Measurements from ENCODE around the gene EXOG. TPM values are rescaled to one million over a fixed set of nuclear protein-coding genes. Genes with fewer than 3 reads are reported as not detected.

The EXOG gene
- total RNA-seq, 4 donors from 2014 or later: 6.2 to 22.8 (median 13.8) TPM

DNA sequence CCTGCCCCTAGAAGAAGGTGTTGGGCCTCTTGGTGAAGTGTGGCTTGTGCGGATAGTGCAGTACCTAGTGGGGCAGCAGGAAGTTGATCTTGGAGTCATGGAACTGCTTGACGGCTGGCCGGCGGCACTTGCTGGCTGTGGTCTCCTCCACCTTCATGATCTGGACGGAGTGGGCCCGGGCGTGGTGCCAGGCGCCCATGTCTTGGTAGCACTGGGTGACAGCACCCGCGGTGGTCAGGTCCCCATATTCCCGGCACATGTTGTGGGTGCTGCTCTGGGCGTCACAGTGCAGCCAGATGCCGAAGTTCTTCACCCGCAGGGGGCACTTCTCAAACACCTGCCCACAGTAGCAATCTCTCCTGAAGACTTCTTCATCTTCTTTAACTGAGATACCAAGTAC lies 30.7 kb downstream of the EXOG start:
- TF ChIP-seq, protein P1, sequence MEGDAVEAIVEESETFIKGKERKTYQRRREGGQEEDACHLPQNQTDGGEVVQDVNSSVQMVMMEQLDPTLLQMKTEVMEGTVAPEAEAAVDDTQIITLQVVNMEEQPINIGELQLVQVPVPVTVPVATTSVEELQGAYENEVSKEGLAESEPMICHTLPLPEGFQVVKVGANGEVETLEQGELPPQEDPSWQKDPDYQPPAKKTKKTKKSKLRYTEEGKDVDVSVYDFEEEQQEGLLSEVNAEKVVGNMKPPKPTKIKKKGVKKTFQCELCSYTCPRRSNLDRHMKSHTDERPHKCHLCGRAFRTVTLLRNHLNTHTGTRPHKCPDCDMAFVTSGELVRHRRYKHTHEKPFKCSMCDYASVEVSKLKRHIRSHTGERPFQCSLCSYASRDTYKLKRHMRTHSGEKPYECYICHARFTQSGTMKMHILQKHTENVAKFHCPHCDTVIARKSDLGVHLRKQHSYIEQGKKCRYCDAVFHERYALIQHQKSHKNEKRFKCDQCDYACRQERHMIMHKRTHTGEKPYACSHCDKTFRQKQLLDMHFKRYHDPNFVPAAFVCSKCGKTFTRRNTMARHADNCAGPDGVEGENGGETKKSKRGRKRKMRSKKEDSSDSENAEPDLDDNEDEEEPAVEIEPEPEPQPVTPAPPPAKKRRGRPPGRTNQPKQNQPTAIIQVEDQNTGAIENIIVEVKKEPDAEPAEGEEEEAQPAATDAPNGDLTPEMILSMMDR (IDR thresholded peaks at IDR 0.05): no peak
- no peak for TF ChIP-seq POLR2A (IDR thresholded peaks at IDR 0.05)
- Histone ChIP-seq H3K27ac (no peak overlapping the region), H3K27me3 (no peaks in the 10 kb centered on the region), H3K9me3 (no peaks in the 10 kb centered on the region), H3K4me1 (no peaks in the 10 kb centered on the region), H3K36me3 (no peaks in the 10 kb centered on the region), H3K4me3 (no peak overlapping the region)
- intact Hi-C loops (cut with DNase I; ENCODE audit: low total_unique reads): no loop called here
- DNase-seq: no peak

DNA sequence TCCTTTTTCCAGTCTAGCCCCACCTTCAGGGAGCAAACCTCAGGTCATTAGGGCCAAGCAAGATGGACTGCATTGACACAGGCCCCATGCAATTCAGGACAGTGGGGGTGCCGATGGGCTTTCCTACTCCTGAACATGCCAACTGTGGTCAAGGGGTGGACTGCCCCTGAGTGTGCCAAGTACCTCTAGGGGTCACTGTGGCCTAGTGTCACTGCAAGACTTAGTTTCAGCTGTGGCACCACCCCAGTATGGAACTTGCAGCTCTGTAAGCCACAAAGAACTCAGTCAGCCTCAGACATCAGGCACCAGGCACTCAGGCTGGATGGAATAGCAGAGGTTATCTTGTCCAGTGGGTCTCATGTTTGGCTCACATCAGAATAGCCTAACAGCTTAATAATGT lies 32.3 kb downstream of the EXOG start:
- H3K4me1 ChIP-seq: no peaks in the 10 kb centered on the region
- H3K36me3 ChIP-seq: no peaks in the 10 kb centered on the region
- no peak overlapping the region for H3K27ac ChIP-seq
- H3K27me3 ChIP-seq: no peaks in the 10 kb centered on the region
- no peak for DNase-seq
- intact Hi-C loops (cut with DNase I; ENCODE audit: low total_unique reads): no loop called here
- H3K9me3 ChIP-seq: no peaks in the 10 kb centered on the region
- no peak for TF ChIP-seq POLR2A (IDR thresholded peaks at IDR 0.05)
- TF ChIP-seq, protein P1 (IDR thresholded peaks at IDR 0.05): no peak
- H3K4me3 ChIP-seq: no peak overlapping the region

DNA sequence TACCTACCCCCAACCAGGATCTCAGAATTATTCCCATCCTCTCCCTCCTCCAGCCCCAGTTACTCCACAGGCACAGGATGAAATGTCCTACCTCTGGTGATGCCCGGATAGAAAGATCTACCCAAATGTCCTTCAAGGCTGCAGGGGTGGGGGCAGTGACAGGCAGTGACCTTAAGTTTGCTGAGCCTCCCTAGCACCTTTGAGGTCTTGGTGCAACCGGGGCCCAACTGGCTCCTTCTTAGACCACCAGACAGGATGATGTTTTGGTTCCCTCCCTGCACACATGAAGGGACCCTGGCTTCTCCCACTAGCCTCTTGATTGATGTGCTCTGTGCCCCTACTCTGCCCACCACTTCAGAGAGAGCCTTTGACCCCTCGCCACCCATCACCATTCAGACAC lies 36.4 kb downstream of the EXOG start:
- no peak for TF ChIP-seq POLR2A (IDR thresholded peaks at IDR 0.05)
- TF ChIP-seq, protein P1 (IDR thresholded peaks at IDR 0.05): no peak
- H3K27me3 ChIP-seq: no peaks in the 10 kb centered on the region
- H3K4me1 ChIP-seq: no peaks in the 10 kb centered on the region
- H3K9me3 ChIP-seq: no peaks in the 10 kb centered on the region
- no peaks in the 10 kb centered on the region for H3K36me3 ChIP-seq
- no peak overlapping the region for H3K27ac ChIP-seq
- intact Hi-C loops (cut with DNase I; ENCODE audit: low total_unique reads): no loop called here
- H3K4me3 ChIP-seq: no peak overlapping the region
- DNase-seq: no peak

DNA sequence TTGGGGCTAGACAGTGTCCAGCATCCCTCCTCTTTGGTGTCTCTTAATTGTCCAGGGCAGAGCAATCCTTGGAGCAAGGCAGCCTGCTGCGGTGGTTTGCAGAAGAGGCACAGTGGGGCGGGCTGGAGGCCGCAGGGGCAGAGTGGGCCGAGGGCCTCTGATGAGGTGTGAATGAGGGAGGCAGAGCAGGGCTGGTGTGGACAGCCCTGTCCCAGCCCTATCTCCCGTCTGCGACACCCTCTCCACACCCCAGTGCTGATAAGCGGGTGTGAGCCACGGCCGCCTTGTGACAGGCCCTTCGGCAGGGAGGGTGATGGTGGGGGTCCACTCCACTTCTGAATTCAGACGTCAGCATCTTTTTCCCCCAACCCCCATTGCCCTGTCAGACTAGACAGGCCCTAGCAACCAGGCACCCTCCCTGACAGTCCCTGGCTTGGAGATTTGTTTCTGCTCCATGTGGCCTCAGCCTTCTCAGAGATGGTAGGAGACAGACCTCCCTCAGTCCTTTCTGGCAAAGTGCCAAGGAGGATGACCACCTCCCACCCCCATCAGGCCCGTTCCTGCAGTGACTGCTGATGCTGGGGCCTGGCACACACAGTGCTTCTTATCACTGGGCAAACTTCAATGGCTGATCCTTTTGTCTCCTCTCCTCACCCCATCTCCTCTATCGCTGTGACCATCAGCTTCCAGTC lies 37.3 kb downstream of the EXOG start:
- DNase-seq: no peak
- no peak overlapping the region for H3K4me3 ChIP-seq
- no peaks in the 10 kb centered on the region for H3K4me1 ChIP-seq
- no peaks in the 10 kb centered on the region for H3K27me3 ChIP-seq
- no peaks in the 10 kb centered on the region for H3K36me3 ChIP-seq
- intact Hi-C loops (cut with DNase I; ENCODE audit: low total_unique reads): no loop called here
- no peaks in the 10 kb centered on the region for H3K9me3 ChIP-seq
- TF ChIP-seq, protein P1 (IDR thresholded peaks at IDR 0.05): no peak
- TF ChIP-seq POLR2A (IDR thresholded peaks at IDR 0.05): no peak
- no peak overlapping the region for H3K27ac ChIP-seq

DNA sequence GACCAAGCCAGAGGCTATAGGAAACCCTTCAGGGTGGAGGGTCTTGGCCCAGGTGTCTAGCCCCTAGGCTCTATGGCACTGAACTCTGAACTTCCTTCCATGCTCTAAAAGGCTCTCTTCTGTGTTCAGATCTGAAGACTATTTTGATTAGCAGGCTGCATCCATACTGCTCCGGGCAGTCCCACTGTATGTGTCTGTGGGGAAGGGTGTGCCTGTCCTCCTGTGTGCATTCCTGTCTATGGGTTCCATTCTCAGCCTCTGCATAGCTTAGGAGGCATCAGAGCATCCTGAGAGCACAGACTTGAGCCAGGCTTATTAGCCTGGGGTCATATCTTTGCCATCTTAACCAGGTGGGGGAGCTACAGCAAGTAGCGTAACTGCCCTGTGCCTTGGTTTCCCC lies 38.0 kb downstream of the EXOG start:
- no peaks in the 10 kb centered on the region for H3K9me3 ChIP-seq
- no peak overlapping the region for H3K27ac ChIP-seq
- TF ChIP-seq, protein P1 (IDR thresholded peaks at IDR 0.05): no peak
- TF ChIP-seq POLR2A (IDR thresholded peaks at IDR 0.05): no peak
- DNase-seq: no peak
- no peak overlapping the region for H3K4me3 ChIP-seq
- H3K27me3 ChIP-seq: no peaks in the 10 kb centered on the region
- no peaks in the 10 kb centered on the region for H3K4me1 ChIP-seq
- no peaks in the 10 kb centered on the region for H3K36me3 ChIP-seq
- intact Hi-C loops (cut with DNase I; ENCODE audit: low total_unique reads): no loop called here

Measured in uterus (tissue), 4 donors.